Adipocyte (in vitro differentiated cells): ENCODE measurements around the gene MUC5B.

Source experiments
- DNase-seq: peaks from one replicate; pipeline ENCODE4 v3.0.0-alpha.2; 2015; ENCODE audit warnings: low read depth
- H3K27me3 ChIP-seq: replicated peaks from 2 replicates; pipeline ENCODE4 v1.7.0; 2013; ENCODE audit warnings: mild to moderate bottlenecking, low read length, moderate library complexity; ENCODE audit not compliant: control insufficient read depth, insufficient read depth
- H3K36me3 ChIP-seq: 2 replicates; pipeline ENCODE4 v1.7.0; 2013; ENCODE audit warnings: low read length, mild to moderate bottlenecking, moderate library complexity; ENCODE audit not compliant: control insufficient read depth, insufficient read depth, severe bottlenecking
- H3K4me1 ChIP-seq: 2 replicates; pipeline ENCODE4 v1.7.0; 2013; ENCODE audit warnings: mild to moderate bottlenecking, low read length, moderate library complexity; ENCODE audit not compliant: control insufficient read depth, insufficient read depth
- H3K4me3 ChIP-seq: 2 replicates; pipeline ENCODE4 v1.7.0; 2013; ENCODE audit warnings: mild to moderate bottlenecking, low read length, moderate library complexity
- H3K9ac ChIP-seq: 2 replicates; pipeline ENCODE4 v1.7.0; 2013; ENCODE audit warnings: mild to moderate bottlenecking, low read length, moderate library complexity
- H3K9me3 ChIP-seq: 2 replicates; pipeline ENCODE4 v1.7.0; 2013; ENCODE audit warnings: mild to moderate bottlenecking, low read length, moderate library complexity; ENCODE audit not compliant: control insufficient read depth

Gene MUC5B

DNA sequence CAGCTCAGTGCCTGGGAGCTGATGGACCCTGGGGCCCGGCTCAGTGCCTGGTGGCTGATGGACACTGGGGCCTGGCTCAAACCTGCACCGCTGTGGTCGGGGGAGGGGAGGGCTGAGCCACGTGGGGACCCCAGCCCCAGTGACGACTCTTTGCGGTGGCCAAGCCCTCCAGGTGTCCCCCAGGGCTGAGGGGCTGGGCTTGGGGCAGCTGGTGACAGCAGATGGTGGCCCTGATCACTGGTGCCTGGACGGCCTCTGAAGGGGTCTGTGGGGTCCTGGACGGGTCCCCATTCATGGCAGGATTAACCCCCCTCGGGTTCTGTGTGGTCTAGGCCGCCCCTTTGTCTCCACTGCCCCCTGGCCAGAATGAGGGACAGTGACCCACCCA is 3.4 kb upstream of the MUC5B start:
- H3K9ac ChIP-seq: no peak overlapping the region
- H3K27me3 ChIP-seq: peaks cover 13% of the 10 kb centered on the region
- no peaks in the 10 kb centered on the region for H3K36me3 ChIP-seq
- no peaks in the 10 kb centered on the region for H3K4me1 ChIP-seq
- no peak overlapping the region for H3K4me3 ChIP-seq
- peaks cover 27% of the 10 kb centered on the region for H3K9me3 ChIP-seq
- DNase-seq: no peak

DNA sequence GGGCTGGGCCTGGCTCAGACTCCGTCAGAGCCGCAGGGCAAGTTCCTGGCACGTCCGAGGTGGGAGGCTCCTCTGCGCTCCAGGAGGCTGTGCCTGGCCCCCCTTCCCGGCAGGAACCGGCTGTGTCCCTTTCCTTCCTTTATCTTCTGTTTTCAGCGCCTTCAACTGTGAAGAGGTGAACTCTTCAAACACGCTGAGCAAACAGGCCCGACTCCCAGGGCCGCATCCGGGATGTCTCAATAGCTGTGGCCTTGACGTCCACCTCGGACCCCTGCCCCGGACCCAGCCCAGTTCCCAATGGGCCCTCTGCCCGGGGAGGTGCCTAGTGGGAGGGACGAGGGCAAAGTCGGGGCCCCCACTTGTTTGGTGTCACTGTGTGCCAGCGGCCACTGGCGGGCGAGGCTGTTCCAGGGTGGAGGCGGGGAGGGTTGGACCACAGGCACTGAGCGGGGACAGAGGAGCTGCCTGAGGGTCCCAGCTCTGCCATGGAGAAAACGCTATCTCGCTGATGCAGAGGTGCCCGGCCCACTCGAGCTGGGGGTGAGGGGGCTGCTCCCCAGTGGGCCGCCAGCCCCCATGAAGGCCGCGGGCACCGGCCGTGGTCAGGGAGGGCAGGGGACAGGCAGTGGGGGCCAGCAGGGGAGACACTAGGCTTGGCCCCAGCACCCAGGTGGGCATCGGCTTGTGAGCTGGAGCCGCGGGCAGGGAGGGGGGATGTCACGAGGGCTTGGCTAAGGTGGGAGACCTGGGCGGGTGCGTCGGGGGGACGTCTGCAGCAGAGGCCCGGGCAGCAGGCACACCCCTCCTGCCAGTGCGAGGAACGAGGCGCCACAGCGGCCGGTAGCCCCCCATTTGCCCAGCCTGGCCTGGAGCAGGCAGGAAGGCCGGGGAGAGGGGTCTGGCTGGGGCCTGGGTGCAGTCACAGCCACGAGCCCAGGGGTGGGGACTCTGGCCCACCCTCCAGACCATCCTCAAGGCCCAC is 2.7 kb upstream of the MUC5B start:
- DNase-seq: no peak
- Histone ChIP-seq H3K36me3 (no peaks in the 10 kb centered on the region), H3K27me3 (peaks cover 13% of the 10 kb centered on the region), H3K9me3 (peaks cover 20% of the 10 kb centered on the region), H3K4me1 (no peaks in the 10 kb centered on the region), H3K9ac (no peak overlapping the region), H3K4me3 (no peak overlapping the region)

DNA sequence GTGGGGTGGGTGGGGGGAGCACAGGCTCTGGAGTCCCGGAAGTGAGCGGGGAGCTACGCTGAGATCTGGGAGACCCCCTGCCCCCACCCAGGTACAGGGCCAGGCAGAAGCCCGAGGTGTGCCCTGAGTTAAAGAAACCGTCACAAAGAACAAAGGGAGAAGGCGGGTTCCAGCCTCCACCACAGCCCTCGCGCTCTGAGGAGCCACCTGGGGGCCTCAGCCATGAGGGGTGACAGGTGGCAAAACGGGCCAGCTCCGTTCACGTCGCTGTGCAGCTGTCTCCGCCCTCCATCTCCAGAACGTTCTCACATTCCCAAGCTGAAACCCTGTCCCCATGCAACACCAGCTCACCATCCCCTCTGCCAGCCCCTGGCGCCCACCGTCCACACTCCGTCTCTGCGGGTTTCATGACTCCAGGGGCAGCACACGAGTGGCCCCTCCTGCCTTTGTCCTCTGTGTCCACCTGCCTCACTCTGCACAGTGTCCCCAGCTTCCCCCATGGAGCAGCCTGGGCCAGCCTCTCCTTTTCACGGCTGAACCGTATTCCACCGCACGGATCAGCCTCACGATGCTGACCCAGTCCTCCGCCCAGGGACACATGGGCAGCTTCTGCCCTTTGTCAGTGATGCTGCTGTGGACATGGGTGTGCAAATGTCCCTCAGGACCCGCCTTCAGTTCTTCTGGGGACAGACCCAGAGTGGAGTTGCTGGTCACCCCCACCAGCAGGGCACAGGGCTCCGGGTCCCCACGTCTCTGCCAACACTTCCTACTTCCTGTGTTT is 1.7 kb upstream of the MUC5B start:
- Histone ChIP-seq H3K9ac (no peak overlapping the region), H3K4me3 (no peak overlapping the region), H3K9me3 (peaks cover 10% of the 10 kb centered on the region), H3K27me3 (peaks cover 13% of the 10 kb centered on the region), H3K36me3 (no peaks in the 10 kb centered on the region), H3K4me1 (no peaks in the 10 kb centered on the region)
- no peak for DNase-seq

DNA sequence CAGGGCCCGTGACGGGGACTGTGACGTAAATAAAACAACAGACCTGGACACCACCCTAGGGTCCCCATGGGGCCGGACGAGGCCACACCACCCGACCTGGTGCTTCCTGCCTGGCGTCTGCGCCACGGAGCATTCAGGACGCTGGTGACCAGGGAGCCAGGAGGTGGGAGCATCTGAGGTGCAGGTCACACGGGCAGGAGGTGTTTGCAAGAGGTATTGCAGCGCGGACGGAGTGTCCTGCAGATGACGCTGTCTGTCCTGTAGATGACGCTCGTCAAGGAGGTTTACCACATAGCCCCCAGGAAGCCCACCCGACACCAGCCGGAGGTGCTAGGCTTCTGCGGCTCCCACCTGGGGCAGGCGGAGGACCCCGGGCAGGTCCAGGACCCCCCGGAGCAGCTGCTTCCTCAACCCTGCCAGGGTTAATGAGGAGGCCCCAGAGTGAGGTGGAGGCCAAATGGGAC is 986 bp upstream of the MUC5B start:
- no peaks in the 10 kb centered on the region for H3K4me1 ChIP-seq
- H3K36me3 ChIP-seq: no peaks in the 10 kb centered on the region
- no peak for DNase-seq
- peaks cover 5% of the 10 kb centered on the region for H3K9me3 ChIP-seq
- no peak overlapping the region for H3K9ac ChIP-seq
- no peak overlapping the region for H3K4me3 ChIP-seq
- H3K27me3 ChIP-seq: peaks cover 13% of the 10 kb centered on the region

DNA sequence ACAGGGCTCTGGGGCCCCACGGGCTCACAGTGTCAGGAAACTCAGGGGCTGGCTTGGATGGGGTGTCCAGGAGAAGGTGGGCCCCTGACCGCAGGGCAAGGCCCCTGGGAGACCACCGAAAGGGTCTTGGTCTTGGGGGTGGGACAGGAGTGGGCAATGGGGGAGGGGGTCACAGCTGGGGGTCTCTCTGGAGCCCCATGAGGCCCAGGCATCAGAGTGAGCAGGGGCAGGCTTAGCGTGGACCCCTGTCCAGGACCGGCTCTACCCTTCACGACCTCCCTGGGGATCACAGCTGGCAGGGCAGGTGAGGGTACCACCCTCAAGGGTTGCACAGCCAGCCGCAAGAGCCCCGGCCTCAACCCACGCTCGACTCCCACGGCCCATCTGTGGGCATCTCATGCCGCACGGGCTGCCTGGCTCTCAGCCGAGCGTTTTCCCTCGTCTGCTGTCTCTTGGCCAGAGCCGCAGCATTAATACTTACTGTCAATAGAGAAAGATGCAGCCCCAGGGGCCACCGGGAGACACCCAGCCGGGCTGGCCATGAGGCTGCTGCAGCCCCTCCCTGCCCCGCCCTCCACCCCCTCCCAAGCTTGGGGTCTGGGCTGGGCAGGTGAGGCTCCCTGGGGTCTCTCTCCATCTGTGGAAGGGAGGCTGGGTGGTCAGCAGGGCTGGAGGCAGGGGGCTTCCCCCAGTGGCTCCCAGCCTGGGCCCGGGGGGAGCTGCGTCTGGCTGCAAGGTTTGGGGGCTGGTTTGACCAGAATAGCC is 662 bp downstream of the MUC5B start:
- Histone ChIP-seq H3K27me3 (peaks cover 17% of the 10 kb centered on the region), H3K9me3 (no peaks in the 10 kb centered on the region), H3K36me3 (no peaks in the 10 kb centered on the region), H3K4me1 (no peaks in the 10 kb centered on the region), H3K4me3 (no peak overlapping the region), H3K9ac (no peak overlapping the region)
- DNase-seq: no peak

DNA sequence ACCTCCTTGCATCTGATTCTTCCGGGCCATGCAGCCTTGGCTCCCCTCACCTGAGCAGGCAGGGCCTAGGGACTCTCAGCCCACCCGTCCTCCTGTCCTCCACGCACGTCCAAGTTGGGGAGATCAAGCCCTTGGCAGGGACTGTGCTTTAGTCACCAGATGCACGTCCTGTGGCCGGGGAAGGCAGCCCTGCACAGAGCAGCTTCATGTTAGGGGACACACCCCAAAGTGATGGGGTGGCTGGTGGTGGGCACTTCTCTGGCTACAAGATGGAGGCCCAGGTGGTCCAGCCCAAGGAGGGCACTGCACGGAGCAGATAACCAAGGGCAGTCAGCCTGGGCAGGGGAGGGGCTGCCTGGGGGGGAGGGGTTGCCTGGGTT is 1.2 kb downstream of the MUC5B start:
- peaks cover 17% of the 10 kb centered on the region for H3K27me3 ChIP-seq
- H3K4me3 ChIP-seq: no peak overlapping the region
- no peak for DNase-seq

DNA sequence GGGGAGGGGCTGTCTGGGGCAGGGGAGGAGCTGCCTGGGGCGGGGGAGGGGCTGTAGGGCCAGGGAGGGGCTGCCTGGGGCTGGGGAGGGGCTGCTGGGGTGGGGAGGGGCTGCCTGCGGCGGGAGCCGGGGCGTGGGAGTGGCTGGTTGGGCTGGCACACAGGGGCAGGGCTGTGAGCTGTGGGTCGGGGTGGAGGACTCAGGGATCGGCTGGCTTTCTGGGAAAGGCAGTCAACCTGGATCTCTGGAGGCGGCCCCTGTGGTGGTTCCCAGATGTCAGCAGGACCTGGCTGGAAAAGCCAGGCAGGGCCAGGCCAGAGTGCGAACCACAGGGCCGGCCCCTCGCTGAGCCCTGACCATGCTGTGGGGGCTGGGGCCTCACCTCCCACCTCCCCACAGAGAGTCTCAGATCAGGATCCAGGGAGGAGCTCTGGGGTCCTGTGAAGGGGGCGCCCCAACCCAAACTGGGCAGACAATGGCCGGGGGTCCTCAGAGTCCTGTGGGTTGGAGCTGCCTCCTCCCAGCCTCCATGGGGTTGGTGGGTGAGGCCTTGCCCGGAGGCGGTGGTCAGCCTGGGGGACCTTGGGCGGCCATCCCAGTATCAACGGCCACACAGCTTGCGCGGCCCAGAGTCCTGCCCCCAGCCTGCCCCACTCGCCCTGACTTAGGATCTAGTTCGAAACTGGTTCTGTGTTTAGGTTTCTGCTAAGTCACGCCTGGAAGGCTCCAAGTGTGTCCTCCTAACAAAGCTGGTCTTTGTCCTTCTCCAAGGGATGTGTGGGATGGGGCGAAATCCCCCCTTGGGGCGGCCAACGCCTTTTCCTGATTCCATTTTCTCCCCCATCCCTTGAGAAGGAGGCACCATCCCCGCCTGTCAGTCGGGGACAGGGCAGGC is 1.9 kb downstream of the MUC5B start:
- H3K9ac ChIP-seq: no peak overlapping the region
- H3K4me3 ChIP-seq: no peak overlapping the region
- H3K27me3 ChIP-seq: peaks cover 17% of the 10 kb centered on the region
- no peak for DNase-seq
- no peaks in the 10 kb centered on the region for H3K36me3 ChIP-seq
- no peaks in the 10 kb centered on the region for H3K9me3 ChIP-seq
- H3K4me1 ChIP-seq: no peaks in the 10 kb centered on the region

More for the DNA sequence above, 1.2 kb downstream of the MUC5B start:
- H3K9me3 ChIP-seq: no peaks in the 10 kb centered on the region
- H3K36me3 ChIP-seq: no peaks in the 10 kb centered on the region
- no peak overlapping the region for H3K9ac ChIP-seq
- no peaks in the 10 kb centered on the region for H3K4me1 ChIP-seq

DNA sequence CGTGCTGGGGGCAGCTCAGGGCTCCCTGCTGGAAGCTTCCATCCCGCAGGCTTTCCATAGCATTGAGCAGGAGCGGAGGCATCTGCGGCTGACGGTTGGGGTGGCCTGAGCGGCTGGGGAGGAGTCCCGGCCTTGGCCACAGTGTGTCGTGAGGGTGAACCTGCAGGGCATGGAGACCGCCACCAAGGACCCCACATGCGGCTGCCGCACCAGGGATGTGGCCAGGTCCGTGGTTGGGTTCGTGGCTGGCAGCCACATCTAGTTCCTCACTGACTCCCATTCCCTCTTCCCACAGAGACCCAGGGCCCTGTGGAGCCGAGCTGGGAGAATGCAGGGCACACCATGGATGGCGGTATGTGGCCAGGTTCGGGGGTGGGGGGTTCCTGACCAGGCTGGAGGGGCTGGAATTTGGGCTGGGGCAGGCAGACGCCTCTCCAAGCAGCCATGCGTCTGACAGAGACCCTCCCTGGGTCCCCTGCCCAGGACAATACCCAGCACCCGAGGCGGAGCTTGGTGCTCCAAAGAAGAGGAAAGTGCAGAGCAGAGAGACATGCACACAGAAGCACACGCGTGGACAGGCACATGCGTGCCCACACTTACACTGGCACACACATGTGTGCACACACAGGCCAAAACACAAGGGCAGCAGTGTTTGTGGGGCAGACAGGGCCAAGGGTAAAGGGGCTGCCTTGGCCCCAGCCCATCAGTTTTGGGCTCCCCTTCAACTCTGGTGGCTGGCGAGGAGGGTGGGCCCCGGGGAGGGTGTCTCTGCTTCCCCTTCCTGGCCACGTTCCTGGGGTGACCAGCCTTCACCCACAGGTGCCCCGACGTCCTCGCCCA is 2.7 kb downstream of the MUC5B start:
- no peaks in the 10 kb centered on the region for H3K36me3 ChIP-seq
- DNase-seq: no peak

DNA sequence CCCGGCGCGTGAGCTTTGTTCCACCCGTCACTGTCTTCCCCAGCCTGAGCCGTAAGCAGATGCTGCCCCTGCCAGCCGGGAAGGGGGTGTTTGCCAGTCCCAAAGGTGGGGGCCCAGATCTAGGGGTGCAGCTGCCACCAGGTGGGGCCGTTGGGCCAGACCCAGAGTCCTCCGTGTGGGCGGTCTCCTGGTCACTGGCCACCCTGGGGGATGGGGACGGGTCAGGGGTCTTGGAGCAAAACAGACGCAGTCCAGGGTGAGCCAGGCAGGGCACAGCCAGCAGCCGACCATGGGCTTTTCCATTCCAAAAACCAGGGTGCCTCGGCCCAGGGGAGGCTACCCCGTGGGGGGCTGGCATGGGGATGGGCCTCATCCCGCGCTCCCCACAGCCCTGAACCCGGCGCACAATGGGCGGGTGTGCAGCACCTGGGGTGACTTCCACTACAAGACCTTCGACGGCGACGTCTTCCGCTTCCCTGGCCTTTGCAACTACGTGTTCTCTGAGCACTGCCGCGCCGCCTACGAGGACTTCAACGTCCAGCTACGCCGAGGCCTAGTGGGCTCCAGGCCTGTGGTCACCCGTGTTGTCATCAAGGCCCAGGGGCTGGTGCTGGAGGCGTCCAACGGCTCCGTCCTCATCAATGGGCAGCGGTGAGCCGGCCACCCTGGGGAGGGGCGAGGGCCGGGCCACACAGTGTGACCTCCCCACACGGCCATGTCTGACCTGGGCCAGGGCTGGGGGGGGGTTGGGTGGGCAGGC is 3.5 kb downstream of the MUC5B start:
- peaks cover 10% of the 10 kb centered on the region for H3K27me3 ChIP-seq
- no peak overlapping the region for H3K4me3 ChIP-seq
- no peaks in the 10 kb centered on the region for H3K4me1 ChIP-seq
- H3K9me3 ChIP-seq: no peaks in the 10 kb centered on the region
- DNase-seq: no peak
- no peak overlapping the region for H3K9ac ChIP-seq
- H3K36me3 ChIP-seq: no peaks in the 10 kb centered on the region

More for the DNA sequence above, 2.7 kb downstream of the MUC5B start:
- H3K4me1 ChIP-seq: no peaks in the 10 kb centered on the region
- H3K27me3 ChIP-seq: peaks cover 17% of the 10 kb centered on the region
- H3K9ac ChIP-seq: no peak overlapping the region
- no peak overlapping the region for H3K4me3 ChIP-seq
- no peaks in the 10 kb centered on the region for H3K9me3 ChIP-seq
